GM12878 (cell line): ENCODE results near the gene ZNF764. TPM values are rescaled to one million over a fixed set of nuclear protein-coding genes. Genes with fewer than 3 reads are reported as not detected.

Experiments
- ATAC-seq: fragments of 200-7000 bp; cut with Tn5 transposase; 3 replicates; pipeline ENCODE4 v1.9.1; 2020; ENCODE audit warnings: mild to moderate bottlenecking, moderate library complexity
- BruUV-seq: library from RNA; stranded (reverse); fragments of 400-500 nt; replicated peaks from 2 replicates; lab custom pipeline; 2021; lab: Mats Ljungman, UMichigan
- CTCF ChIA-PET: fragments of 300-600 bp; sonication (Branson Sonifier 250); formaldehyde crosslinking; extraction: SDS; loops from one replicate; lab custom pipeline; 2021; ENCODE audit warnings: inconsistent platforms; lab: Yijun Ruan, JAX
- POLR2A ChIA-PET: fragments of 350-600 bp; formaldehyde crosslinking; extraction: SDS; loops from one replicate; lab custom pipeline; 2021; ENCODE audit warnings: inconsistent platforms; lab: Charles Lee
- RAD21 ChIA-PET: fragments of 300-600 bp; sonication (Branson Sonifier 250); formaldehyde crosslinking; loops from one replicate; lab custom pipeline; 2023; ENCODE audit warnings: antibody characterized with exemption; ENCODE audit not compliant: unreplicated experiment; lab: Charles Lee
- SMC1A ChIA-PET: fragments of 300-600 bp; sonication (Branson Sonifier 250); formaldehyde crosslinking; loops from one replicate; lab custom pipeline; 2023; ENCODE audit not compliant: unreplicated experiment, uncharacterized antibody; lab: Charles Lee
- DNase-seq: peaks from one replicate; pipeline ENCODE4 v3.0.0-alpha.2; 2011; ENCODE audit warnings: low read depth, low spot score
- FAIRE-seq: peaks from 3 replicates; lab custom pipeline; 2011; peaks lifted over from hg19 to GRCh38; lab: Jason Lieb, UNC
- H2AFZ ChIP-seq: 2 replicates; pipeline ENCODE4 v1.6.0; 2011; ENCODE audit warnings: low read depth, low read length, control low read depth; ENCODE audit not compliant: control insufficient read depth
- H3K27ac ChIP-seq: 2 replicates; pipeline ENCODE4 v1.5.1; 2011; ENCODE audit warnings: control low read depth; ENCODE audit not compliant: control insufficient read depth, insufficient read depth
- H3K27me3 ChIP-seq, 2 experiments: replicated peaks in 1 of 2; 2 replicates each; pipeline versions ENCODE4 v1.6.0 to v1.6.1; 2011; ENCODE audit warnings: low read length in 1 of 2; ENCODE audit not compliant: control insufficient read depth in 2 of 2, insufficient read depth in 2 of 2
- H3K36me3 ChIP-seq, 2 experiments: 2 replicates each; pipeline ENCODE4 v1.5.1; 2011; ENCODE audit warnings: low read length in 1 of 2; ENCODE audit not compliant: control insufficient read depth in 2 of 2, insufficient read depth in 2 of 2
- H3K4me1 ChIP-seq: 2 replicates; pipeline ENCODE4 v1.6.1; 2011; ENCODE audit warnings: mild to moderate bottlenecking, low read length, moderate library complexity, mixed read lengths; ENCODE audit not compliant: control insufficient read depth, insufficient read depth
- H3K4me2 ChIP-seq: 2 replicates; pipeline ENCODE4 v1.6.0; 2011; ENCODE audit warnings: control low read depth; ENCODE audit not compliant: control insufficient read depth, insufficient read depth
- H3K4me3 ChIP-seq: fragments of 200-600 bp; sonication (generic); 2 replicates; pipeline ENCODE4 v1.5.1; 2016
- H3K79me2 ChIP-seq: 2 replicates; pipeline ENCODE4 v1.6.0; 2011; ENCODE audit warnings: low read length; ENCODE audit not compliant: control insufficient read depth, insufficient read depth
- H3K9ac ChIP-seq: 2 replicates; pipeline ENCODE4 v1.8.0; 2011; ENCODE audit warnings: low read length, control low read depth, mixed read lengths; ENCODE audit not compliant: control insufficient read depth, insufficient read depth
- H3K9me3 ChIP-seq: replicated peaks from 3 replicates; pipeline ENCODE4 v1.5.1; 2011; ENCODE audit warnings: mild to moderate bottlenecking, low read length; ENCODE audit not compliant: control insufficient read depth, insufficient read depth
- H4K20me1 ChIP-seq: 2 replicates; pipeline ENCODE4 v1.6.0; 2011; ENCODE audit not compliant: control insufficient read depth, insufficient read depth
- ATF7 ChIP-seq: fragments of 450-650 bp; IDR thresholded peaks from 2 replicates; pipeline ENCODE4 v1.6.1; 2016; ENCODE audit warnings: low read depth, mild to moderate bottlenecking
- BCL11A ChIP-seq: IDR thresholded peaks from 2 replicates; pipeline ENCODE4 v1.6.1; 2011; ENCODE audit warnings: low read depth, low read length
- BMI1 ChIP-seq: fragments of 450-650 bp; IDR thresholded peaks from 2 replicates; pipeline ENCODE4 v1.6.1; 2016; ENCODE audit warnings: mild to moderate bottlenecking, moderate library complexity, borderline replicate concordance
- HDGF ChIP-seq: fragments of 450-650 bp; IDR thresholded peaks from 2 replicates; pipeline ENCODE4 v1.6.1; 2016; ENCODE audit warnings: antibody characterized with exemption
- LARP7 ChIP-seq: fragments of 450-650 bp; IDR thresholded peaks from 2 replicates; pipeline ENCODE4 v1.6.1; 2017; ENCODE audit warnings: mild to moderate bottlenecking
- MEF2A ChIP-seq: IDR thresholded peaks from 2 replicates; pipeline ENCODE4 v1.6.1; 2011; ENCODE audit warnings: low read depth, mild to moderate bottlenecking, low read length, moderate library complexity; ENCODE audit not compliant: insufficient read depth
- MEF2B ChIP-seq: fragments of 450-650 bp; IDR thresholded peaks from 2 replicates; pipeline ENCODE4 v1.6.1; 2018; ENCODE audit warnings: mild to moderate bottlenecking, moderate library complexity; ENCODE audit not compliant: partially characterized antibody, poor library complexity, severe bottlenecking
- NR2F1 ChIP-seq: fragments of 450-650 bp; conservative IDR thresholded peaks from 2 replicates; pipeline ENCODE4 v1.6.1; 2017; ENCODE audit warnings: mild to moderate bottlenecking
- SRF ChIP-seq, 2 experiments: IDR thresholded peaks; 2 replicates each; pipeline ENCODE4 v1.6.1; 2011; ENCODE audit warnings: low read depth in 2 of 2, low read length in 2 of 2, mild to moderate bottlenecking in 1 of 2, moderate library complexity in 1 of 2
- STAT3 ChIP-seq: IDR thresholded peaks from 2 replicates; pipeline ENCODE4 v1.6.1; 2011; ENCODE audit warnings: low read depth, low read length, improper control_type of control experiment
- ZNF207 ChIP-seq: fragments of 450-650 bp; IDR thresholded peaks from 2 replicates; pipeline ENCODE4 v1.6.1; 2014; ENCODE audit warnings: antibody characterized with exemption, mild to moderate bottlenecking, borderline replicate concordance
- WGBS: methylation state at CpG from one replicate; pipeline ENCODE4 v1.1.6; 2016; ENCODE audit warnings: low lambda C conversion rate; ENCODE audit not compliant: insufficient replicate concordance, insufficient coverage; ENCODE audit errors: missing lambda C conversion rate; 5-methylcytosine and 5-hydroxymethylcytosine counted together
- in situ Hi-C: fragments of 300-500 bp; cut with MboI; formaldehyde crosslinking; loops from 9 replicates; pipeline ENCODE4 v1.14.3; 2018; ENCODE audit warnings: mixed read lengths
- intact Hi-C: fragments of 100-400 bp; cut with micrococcal nuclease; formaldehyde crosslinking; loops from one replicate; pipeline ENCODE4 v1.14.2; 2022; ENCODE audit not compliant: unreplicated experiment
- polyA plus RNA-seq, 11 experiments: library from polyadenylated mRNA; depleted of rRNA in 4 of 11; unstranded in 6 of 11; stranded (reverse) in 5 of 11; fragments of >200 nt; fragmentation: Nextera tagmentation in 4 of 11; fragmentation: Illumina TruSeq in 1 of 11; extraction: Ambion mirVana in 4 of 11; extraction: Trizol in 1 of 11; gene quantifications; 1 replicate in 1 of 11; 2 replicates in 10 of 11; pipeline versions ENCODE4 v1.2.1 to v1.2.3, GENCODE V29; 2011 to 2016; ENCODE audit warnings: inconsistent platforms in 2 of 11, missing spikeins in 2 of 11, low read depth in 1 of 11
- total RNA-seq, 4 experiments: library from RNA; depleted of rRNA in 3 of 4; stranded (reverse); fragments of >200 nt in 3 of 4; fragmentation: Illumina TruSeq in 1 of 4; extraction: Trizol in 1 of 4; gene quantifications; 2 replicates each; pipeline versions ENCODE4 v1.2.1 to v1.2.3, GENCODE V29; 2013 to 2021

ZNF764 gene
- total and polyA plus RNA-seq, 10 of the 15 experiments (the other 5 are each of a cell fraction or from before 2014, with no cell fraction given): 0.61 to 11.9 (median 3.8) TPM

DNA sequence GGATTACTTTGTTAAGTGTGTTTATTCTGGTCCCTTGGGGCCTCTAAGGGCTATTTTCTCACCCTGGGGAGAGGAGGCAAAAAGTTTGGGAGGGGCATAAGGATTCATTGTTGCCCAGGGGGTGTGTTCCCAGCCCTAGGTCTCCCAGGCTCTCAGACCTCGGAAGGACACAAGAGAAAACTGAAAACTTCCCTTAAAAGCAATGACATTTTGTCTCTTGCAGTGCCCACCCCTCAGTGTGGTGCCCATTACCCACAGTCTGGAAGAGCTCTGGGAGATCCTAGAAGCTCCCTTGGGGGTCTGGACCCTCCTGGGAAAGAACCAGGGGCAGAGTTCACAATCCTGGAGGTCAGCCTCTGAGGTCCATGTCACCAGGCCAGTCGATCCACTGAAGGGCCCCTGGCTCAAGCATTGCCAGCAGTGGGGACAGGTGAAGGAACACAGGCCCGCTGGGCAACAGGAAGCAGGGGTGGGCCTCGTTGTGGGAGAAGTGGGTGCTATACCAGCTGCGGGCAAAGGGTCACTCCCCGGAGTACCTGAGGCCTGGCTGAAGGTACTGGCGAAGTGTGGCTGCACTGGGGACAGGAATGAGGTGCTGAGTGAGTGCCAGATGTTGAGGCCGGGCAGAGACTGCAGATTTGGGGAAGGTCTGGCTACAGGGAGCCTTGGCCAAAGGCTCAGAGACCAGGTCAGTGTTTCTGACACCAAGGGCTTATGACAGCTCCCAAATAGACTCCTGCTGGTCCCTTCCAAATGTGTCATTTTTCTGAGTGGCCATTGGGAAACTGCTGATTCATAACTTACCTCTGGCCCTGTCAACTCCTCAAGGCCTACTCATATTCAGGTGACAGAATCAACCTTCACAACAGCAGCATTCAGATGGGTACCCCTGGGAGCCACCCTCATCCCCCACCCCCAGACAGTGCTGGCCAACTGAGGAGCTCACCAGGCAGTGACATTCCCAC lies 18.9 kb downstream of the ZNF764 start:
- RAD21 ChIA-PET: interaction anchor here (1.4 kb wide), 1 partner anchor 59 kb away, joined by 5 read pairs; no protein-coding TSS in a partner anchor
- H3K4me3 ChIP-seq: no peak overlapping the region
- no peak overlapping the region for H3K9ac ChIP-seq
- H2AFZ ChIP-seq: no peak overlapping the region
- intact Hi-C loops: loop anchor here (5.0 kb wide), 1 partner anchor 92 kb away; the partner anchor contains the start of gene SEPHS2
- FAIRE-seq (no peak), DNase-seq (no peak), ATAC-seq (no peak)
- H4K20me1 ChIP-seq: no peaks in the 10 kb centered on the region
- no TSS peak for BruUV-seq
- 70% methylated on average over 8 of the region's 8 CpGs for WGBS
- no peaks in the 10 kb centered on the region for H3K4me1 ChIP-seq
- no peaks in the 10 kb centered on the region for H3K36me3 ChIP-seq
- SMC1A ChIA-PET: interaction anchor here (1.2 kb wide), 1 partner anchor 90 kb away, joined by 3 read pairs; no protein-coding TSS in a partner anchor
- no peak overlapping the region for H3K27ac ChIP-seq
- CTCF ChIA-PET: interaction anchor here (1.0 kb wide), 1 partner anchor 109 kb away, joined by 3 read pairs; the partner anchor contains the start of gene DCTPP1
- peaks cover 17% of the 10 kb centered on the region for H3K79me2 ChIP-seq
- POLR2A ChIA-PET: no interaction called here
- H3K4me2 ChIP-seq: no peak overlapping the region
- no peaks in the 10 kb centered on the region for H3K27me3 ChIP-seq
- H3K9me3 ChIP-seq: no peaks in the 10 kb centered on the region
- in situ Hi-C loops: no loop called here
- TF ChIP-seq MEF2B (no peak), ZNF207 (no peak), STAT3 (no peak), BCL11A (no peak), ATF7 (no peak), LARP7 (no peak), MEF2A (no peak), SRF (IDR thresholded peaks at IDR 0.05; ENCODE audit: low read depth in 2 of 2, low read length in 2 of 2) (no peak), BMI1 (no peak), HDGF (no peak), NR2F1 (no peak)
